Gastroesophageal sphincter (tissue), 4 donors: Measurements from ENCODE around the gene DEFB132. TPM values are rescaled to one million over a fixed set of nuclear protein-coding genes. Genes with fewer than 3 reads are reported as not detected.

Experiments used
- ATAC-seq: fragments of 150-250 bp; one replicate; pipeline ENCODE4 v1.9.1; 2016; ENCODE audit warnings: mild to moderate bottlenecking, moderate library complexity
- H3K27ac ChIP-seq, 4 donors: fragments of 200-600 bp; sonication (generic) in 3 of 4; 1 replicate in 3 of 4; 2 replicates in 1 of 4; pipeline ENCODE4 v1.5.1; 2016 to 2019
- H3K27me3 ChIP-seq: fragments of 200-600 bp; sonication (generic); one replicate; pipeline ENCODE4 v1.5.1; 2019
- H3K36me3 ChIP-seq, 2 donors: fragments of 200-600 bp; sonication (generic); one replicate each; pipeline ENCODE4 v1.5.1; 2019; ENCODE audit warnings: control low read depth in 1 of 2
- H3K4me1 ChIP-seq, 3 donors: fragments of 200-600 bp; sonication (generic); 1 replicate in 2 of 3; 2 replicates in 1 of 3; pipeline ENCODE4 v1.5.1; 2016 to 2019; ENCODE audit warnings: control low read depth in 2 of 3
- H3K4me3 ChIP-seq, 2 donors: fragments of 200-600 bp; sonication (generic); one replicate each; pipeline ENCODE4 v1.5.1; 2019; ENCODE audit warnings: mild to moderate bottlenecking in 1 of 2, moderate library complexity in 1 of 2
- H3K9me3 ChIP-seq, 3 donors: fragments of 200-600 bp; sonication (generic); one replicate each; pipeline ENCODE4 v1.5.1; 2017 to 2019; ENCODE audit warnings: control low read depth in 2 of 3
- EP300 ChIP-seq: sonication (generic); formaldehyde crosslinking; IDR thresholded peaks from one replicate; pipeline ENCODE4 v1.6.1; 2017; ENCODE audit warnings: antibody characterized with exemption, mild to moderate bottlenecking
- POLR2A ChIP-seq, 2 donors: fragments of 450-650 bp; IDR thresholded peaks; one replicate each; pipeline ENCODE4 v1.6.1; 2017; ENCODE audit warnings: antibody characterized with exemption in 2 of 2, mild to moderate bottlenecking in 2 of 2, moderate library complexity in 1 of 2
- POLR2AphosphoS5 ChIP-seq: sonication (generic); formaldehyde crosslinking; IDR thresholded peaks from one replicate; pipeline ENCODE4 v1.6.1; 2017; ENCODE audit warnings: antibody characterized with exemption
- WGBS, 2 donors: methylation state at CpG; one replicate each; pipeline ENCODE4 v1.1.5; 2018; ENCODE audit warnings: low coverage in 1 of 2; 5-methylcytosine and 5-hydroxymethylcytosine counted together
- total RNA-seq, 4 donors: library from RNA; depleted of rRNA; stranded (reverse); fragments of >200 nt; gene quantifications; one replicate each; pipeline ENCODE4 v1.1.0, GENCODE V29; 2016
- TF ChIP-seq, protein P1 (sequence below), 4 experiments: fragments of 200-600 bp in 2 of 4; fragments of 450-650 bp in 2 of 4; sonication (generic) in 1 of 4; IDR thresholded peaks; one replicate each; pipeline ENCODE4 v1.5.1; 2017 to 2019; ENCODE audit warnings: antibody characterized with exemption in 4 of 4, mild to moderate bottlenecking in 2 of 4, moderate library complexity in 2 of 4

The DEFB132 gene
- total RNA-seq, 4 donors from 2014 or later = not detected

DNA sequence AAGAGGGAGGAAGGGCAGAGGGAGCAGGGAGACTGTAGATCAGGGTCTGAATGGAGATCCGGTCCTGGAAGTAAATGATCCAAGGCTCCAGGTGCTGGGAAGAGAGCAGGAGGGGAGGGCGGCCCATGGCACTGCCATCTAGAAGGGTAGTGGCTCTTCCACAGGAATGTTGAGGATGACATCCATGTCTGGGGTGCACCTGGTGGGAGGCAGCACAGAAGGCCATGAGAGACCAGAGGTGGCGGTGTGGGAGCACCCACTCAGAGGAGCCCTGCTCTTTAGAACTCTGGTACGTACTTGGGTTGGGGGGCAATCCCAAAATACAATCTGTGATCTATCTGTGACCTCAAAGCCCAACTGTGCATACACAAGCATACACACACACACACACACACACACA is 13.5 kb downstream of the DEFB132 start:
- peaks cover 0 to 12% (median 0%) of the 10 kb centered on the region in 3 donors for H3K4me1 ChIP-seq
- 92% methylated on average over 3 of the region's 4 CpGs; no CpG with 5 or more reads in 1 of the 2 donors for WGBS, 2 donors
- H3K27ac ChIP-seq = no peak overlapping the region
- TF ChIP-seq POLR2A (IDR thresholded peaks at IDR 0.05) = no peak
- no peak for TF ChIP-seq EP300
- TF ChIP-seq, protein P1, sequence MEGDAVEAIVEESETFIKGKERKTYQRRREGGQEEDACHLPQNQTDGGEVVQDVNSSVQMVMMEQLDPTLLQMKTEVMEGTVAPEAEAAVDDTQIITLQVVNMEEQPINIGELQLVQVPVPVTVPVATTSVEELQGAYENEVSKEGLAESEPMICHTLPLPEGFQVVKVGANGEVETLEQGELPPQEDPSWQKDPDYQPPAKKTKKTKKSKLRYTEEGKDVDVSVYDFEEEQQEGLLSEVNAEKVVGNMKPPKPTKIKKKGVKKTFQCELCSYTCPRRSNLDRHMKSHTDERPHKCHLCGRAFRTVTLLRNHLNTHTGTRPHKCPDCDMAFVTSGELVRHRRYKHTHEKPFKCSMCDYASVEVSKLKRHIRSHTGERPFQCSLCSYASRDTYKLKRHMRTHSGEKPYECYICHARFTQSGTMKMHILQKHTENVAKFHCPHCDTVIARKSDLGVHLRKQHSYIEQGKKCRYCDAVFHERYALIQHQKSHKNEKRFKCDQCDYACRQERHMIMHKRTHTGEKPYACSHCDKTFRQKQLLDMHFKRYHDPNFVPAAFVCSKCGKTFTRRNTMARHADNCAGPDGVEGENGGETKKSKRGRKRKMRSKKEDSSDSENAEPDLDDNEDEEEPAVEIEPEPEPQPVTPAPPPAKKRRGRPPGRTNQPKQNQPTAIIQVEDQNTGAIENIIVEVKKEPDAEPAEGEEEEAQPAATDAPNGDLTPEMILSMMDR (IDR thresholded peaks at IDR 0.05) = no peak
- no peak for TF ChIP-seq POLR2AphosphoS5
- no peaks in the 10 kb centered on the region for H3K27me3 ChIP-seq
- peaks cover 0 to 14% of the 10 kb centered on the region in 2 donors for H3K36me3 ChIP-seq
- H3K4me3 ChIP-seq = no peak overlapping the region
- no peak for ATAC-seq
- H3K9me3 ChIP-seq = no peaks in the 10 kb centered on the region

DNA sequence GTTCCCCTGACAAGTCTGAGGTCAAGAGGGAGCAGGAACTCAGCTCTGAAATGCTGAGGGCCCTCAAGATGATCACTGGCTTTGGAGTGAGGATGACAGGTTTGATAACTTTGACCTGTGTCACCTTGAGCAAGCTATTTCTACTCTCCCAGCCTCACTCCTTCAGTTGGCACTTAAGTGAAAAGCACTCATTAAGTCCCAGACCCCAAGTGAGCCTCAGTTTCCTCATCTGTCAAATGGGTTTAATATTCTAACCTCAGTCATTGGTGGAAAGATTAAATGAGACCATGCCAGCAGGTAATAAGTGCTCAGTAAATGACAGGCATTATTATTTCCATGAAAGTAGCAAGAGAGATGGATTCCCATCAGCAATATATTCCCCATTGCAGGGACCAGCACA is 14.0 kb downstream of the DEFB132 start:
- ATAC-seq = no peak
- Histone ChIP-seq H3K4me1 (peaks cover 0 to 8% (median 0%) of the 10 kb centered on the region in 3 donors), H3K9me3 (no peaks in the 10 kb centered on the region)

DNA sequence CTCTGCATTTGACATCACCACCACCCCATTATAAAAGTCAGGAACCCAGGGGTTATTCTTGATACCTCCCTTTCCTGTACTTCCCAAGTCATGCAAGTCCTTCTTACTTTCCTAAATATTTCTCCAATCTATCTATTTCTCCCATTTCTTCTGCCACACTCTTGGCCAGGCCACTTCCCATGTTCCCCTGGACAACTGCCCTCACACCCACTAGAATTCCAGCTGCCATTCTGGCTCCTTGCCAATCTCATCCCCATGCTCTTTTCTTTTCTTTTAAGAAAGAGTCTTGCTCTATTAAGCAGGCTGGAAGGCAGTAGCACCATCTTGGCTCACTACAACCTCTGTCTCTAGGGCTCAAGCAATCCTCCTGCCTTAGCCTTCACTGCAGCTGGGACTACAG is 15.2 kb downstream of the DEFB132 start:
- Histone ChIP-seq H3K36me3 (peaks cover 0 to 31% of the 10 kb centered on the region in 2 donors), H3K4me3 (no peak overlapping the region), H3K9me3 (no peaks in the 10 kb centered on the region), H3K27me3 (no peaks in the 10 kb centered on the region), H3K27ac (no peak overlapping the region), H3K4me1 (no peaks in the 10 kb centered on the region)
- TF ChIP-seq POLR2A (IDR thresholded peaks at IDR 0.05) (no peak), POLR2AphosphoS5 (no peak), EP300 (no peak)
- TF ChIP-seq, protein P1 (IDR thresholded peaks at IDR 0.05) = no peak
- no peak for ATAC-seq

More for the DNA sequence above, 14.0 kb downstream of the DEFB132 start:
- TF ChIP-seq POLR2AphosphoS5 = no peak
- TF ChIP-seq EP300 = no peak
- TF ChIP-seq, protein P1 (IDR thresholded peaks at IDR 0.05) = no peak
- no peak for TF ChIP-seq POLR2A (IDR thresholded peaks at IDR 0.05)
- H3K4me3 ChIP-seq = no peak overlapping the region
- H3K36me3 ChIP-seq = peaks cover 0 to 19% of the 10 kb centered on the region in 2 donors
- no peaks in the 10 kb centered on the region for H3K27me3 ChIP-seq
- no peak overlapping the region for H3K27ac ChIP-seq

- Histone ChIP-seq H3K9me3 (no peaks in the 10 kb centered on the region), H3K4me3 (no peak overlapping the region), H3K4me1 (no peaks in the 10 kb centered on the region), H3K27me3 (no peaks in the 10 kb centered on the region), H3K36me3 (peaks cover 0 to 40% of the 10 kb centered on the region in 2 donors), H3K27ac (no peak overlapping the region)
- TF ChIP-seq POLR2A (IDR thresholded peaks at IDR 0.05) (no peak), POLR2AphosphoS5 (no peak), EP300 (no peak)
- TF ChIP-seq, protein P1 (IDR thresholded peaks at IDR 0.05) = no peak
- WGBS, 2 donors = 63 to 81% methylated on average over 3 of the region's 3 CpGs
- no peak for ATAC-seq
Observed at GRCh38 chr20:273884-274283, 16.4 kb downstream of the DEFB132 start.

GRCh38 chr20:275791-276190 is 18.3 kb downstream of the DEFB132 start:
- Histone ChIP-seq H3K4me1 (no peaks in the 10 kb centered on the region), H3K36me3 (peaks cover 0 to 45% of the 10 kb centered on the region in 2 donors), H3K27me3 (no peaks in the 10 kb centered on the region), H3K4me3 (no peak overlapping the region), H3K9me3 (no peaks in the 10 kb centered on the region), H3K27ac (no peak overlapping the region)
- no peak for ATAC-seq
- TF ChIP-seq POLR2A (IDR thresholded peaks at IDR 0.05) (no peak), POLR2AphosphoS5 (no peak), EP300 (no peak)
- TF ChIP-seq, protein P1 (IDR thresholded peaks at IDR 0.05) = no peak
- 83 to 88% methylated on average over 1 to 4 of the region's 7 CpGs for WGBS, 2 donors
